GM19238 (cell line): ENCODE results near the gene ETF1.

ENCODE experiments used
- DNase-seq: peaks from one replicate; pipeline ENCODE4 v3.0.0; 2011; ENCODE audit warnings: low spot score; ENCODE audit not compliant: insufficient read length

Gene ETF1

DNA sequence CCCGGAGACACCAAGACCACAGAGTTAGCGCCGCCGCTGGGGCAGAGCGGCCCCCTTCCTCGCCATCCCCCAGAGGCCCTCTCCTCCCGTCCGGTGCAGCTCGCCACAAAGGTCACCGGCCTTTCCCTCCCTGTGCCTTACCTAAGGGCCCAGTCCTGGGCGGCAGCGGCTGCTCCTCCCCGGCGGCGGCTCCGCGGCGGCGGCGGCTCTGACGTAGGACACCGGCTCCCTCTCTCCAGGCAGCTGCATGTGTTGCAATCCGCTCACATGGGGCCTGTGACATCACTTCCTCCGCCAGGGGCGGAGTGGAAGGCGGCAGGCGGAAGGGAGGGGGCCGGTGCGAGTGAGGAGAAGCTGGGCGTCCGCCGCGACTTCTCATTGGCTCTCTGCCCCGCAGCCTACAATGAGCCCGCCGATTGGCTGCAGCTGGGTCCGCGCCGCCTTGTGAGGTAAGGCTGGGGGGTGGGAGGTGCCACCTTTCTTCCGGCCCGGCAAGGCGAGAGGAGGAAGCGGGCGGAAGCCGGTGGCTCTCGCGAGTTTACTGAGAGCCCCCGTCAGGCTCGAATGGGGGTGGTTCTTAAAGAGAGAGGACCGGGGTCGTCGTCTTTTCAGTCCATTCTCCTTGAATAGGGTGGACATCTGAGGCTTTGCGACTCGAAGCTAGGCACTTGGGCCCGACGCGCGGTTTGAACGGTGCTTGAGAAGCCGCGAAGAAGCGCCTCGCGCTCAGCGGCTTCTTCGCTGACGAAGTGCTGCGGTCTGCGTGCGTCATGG, at the start of gene ETF1:
ETF1 (minus strand) TSS at position 281 of the 774 bp plus-strand sequence. CDS start 318 bp downstream, outside the sequence.
- DNase-seq, result peak; percentile 95

DNA sequence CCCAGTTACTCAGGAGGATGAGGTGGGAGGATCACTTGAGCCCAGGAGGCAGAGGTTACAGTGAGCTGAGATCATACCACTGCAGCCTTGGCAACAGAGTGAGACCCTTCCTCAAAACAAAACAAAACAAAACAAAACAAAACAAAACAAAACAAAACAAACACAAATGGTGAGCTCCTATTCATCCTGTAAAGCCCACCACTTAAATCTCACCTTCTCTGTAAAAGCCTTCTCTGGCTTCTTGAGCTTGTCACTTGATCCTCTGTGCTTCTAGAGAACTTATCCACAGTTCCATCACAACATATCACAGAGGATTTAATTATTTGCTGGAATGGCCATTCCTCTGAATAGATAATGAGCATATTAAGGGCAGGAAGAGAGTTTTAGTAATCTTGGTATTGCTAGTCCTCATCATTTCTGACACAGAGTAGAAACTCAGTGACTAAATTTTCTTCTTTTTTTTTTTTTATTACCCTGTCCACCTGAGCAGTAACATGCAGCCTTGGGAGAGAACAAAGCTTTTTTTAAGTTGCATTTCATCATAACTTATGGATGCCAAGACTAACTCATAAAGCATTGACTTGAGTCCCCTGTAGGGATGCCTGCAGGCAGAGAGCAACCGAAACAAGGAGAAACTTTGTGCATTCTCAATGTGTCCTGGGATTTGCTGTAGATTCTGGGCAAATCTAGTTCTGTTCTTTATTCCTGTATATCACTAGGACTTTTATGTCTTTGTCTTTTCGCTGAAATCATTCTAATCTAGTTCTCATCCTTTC, 45.2 kb upstream of the ETF1 start:
- no peak for DNase-seq

DNA sequence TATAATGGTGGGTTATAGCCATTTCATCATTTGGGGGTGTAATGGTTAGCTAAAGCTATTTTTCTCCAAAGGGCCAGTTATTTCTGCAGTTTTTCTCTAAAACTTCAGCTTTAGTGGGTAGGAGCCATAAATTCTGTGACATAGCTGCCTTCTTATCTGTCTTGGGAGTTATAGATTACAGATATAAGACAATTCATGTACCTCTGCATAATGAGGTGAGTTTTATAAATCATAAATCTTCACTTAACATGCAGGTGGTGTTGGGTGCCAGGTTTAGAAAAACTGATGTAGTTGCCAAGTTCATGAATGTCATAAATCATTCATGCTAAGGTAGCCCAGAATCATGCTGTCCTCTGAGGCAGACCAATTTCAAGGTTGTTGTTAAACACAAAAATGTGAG, 42.1 kb upstream of the ETF1 start:
- DNase-seq, result no peak

DNA sequence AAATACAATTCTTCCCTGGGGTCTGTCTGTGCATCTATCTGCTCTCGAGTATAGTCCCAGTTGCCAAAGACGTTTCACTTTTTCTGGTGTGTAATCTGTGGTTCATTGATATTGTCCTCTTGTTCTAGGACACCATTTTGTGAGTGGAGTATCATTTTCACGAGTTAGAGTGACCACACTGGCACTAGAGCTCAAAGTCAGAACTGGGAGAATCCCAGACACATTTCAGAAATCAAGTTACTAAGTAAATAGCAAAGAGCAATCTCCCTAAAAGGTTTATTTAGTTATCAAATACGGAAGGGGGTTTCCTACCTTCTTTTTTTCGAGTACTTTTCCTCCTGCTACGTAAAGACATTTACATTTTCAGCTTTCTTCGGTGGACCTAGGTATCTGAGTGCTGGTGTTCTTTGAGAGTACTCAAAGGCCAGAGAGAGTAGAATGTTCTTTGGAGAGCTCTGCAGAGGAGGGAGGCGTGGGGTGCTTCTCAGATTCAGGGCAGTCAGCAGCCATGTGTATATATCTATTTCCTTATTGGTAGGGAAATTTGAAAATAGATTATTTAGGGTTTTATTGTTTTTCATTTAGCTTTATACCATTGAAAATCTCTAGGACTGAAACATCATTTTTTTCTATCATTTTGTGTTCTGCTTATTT, 41.1 kb upstream of the ETF1 start:
- no peak for DNase-seq

DNA sequence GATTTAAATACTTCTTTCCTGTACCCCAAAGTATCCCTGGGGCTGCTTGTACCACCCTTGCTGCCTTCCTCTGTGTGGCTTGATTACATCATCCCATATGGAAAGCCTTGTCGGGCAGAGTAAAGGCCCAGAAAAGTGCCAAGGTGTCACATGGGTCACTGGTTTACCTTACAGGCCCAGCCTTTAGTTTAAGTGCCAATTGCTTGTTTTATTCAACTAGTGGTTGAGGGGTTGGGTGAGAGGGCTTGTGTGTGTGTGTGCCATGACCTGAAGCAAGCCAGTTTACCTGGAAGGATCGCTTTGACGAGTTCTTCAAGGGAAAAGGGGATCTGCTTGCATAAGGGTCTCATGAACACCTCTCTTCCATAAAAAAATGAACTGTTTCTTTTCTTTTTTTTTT, 39.9 kb upstream of the ETF1 start:
- DNase-seq, result no peak

DNA sequence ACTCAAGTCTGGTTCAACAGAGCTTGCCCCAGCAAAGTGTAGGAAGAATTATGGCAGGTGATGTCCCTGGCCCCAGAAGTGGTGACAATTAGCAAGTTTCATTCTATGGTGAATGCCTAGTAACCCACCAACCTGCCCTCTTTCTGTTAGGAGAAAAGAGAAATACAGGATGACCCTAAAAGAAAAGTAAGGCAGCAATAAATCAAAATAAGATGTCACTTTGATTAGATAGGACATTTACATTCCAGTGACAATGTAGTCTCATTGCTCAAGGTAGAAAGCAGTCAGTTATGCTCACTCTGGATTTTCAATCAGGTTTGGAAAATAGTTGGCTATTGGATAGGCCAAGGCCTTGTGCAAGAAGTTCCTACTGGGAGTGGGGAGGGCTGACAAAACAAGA, 37.7 kb upstream of the ETF1 start:
- DNase-seq, result no peak

DNA sequence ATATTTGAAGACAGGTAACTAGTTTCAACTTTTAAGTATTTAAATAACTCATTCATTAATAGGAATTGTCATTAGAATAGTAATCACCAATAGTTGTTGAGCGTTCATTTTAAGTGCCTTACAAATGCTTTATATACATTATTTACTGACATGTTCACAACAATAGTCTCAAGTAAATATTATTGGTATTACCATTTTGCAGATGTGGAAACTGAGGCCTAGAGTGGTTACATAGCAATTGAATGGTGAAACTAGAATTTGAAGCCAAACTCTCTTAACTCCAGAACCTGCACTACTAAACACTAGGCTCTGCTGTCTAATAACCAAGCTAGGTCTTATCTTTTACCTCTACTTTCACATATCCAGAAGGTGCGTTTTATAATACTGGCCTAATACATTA, 37.0 kb upstream of the ETF1 start:
- no peak for DNase-seq

DNA sequence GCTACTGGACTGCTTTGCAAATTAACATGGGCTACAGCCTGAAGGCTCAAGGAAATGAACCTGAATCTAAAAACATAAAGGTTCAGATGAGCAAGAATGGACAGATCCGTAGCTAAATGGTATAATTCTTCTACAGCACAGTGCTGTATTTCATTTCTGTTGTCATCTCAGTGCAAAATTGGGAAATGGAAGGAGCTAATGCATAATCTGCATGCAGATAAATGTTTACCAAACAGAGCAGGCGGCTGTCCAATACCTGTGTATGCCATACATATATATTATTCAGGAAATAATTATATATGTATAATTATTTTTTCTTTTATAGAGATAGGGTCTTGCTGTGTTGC, 36.5 kb upstream of the ETF1 start:
- DNase-seq, result no peak

DNA sequence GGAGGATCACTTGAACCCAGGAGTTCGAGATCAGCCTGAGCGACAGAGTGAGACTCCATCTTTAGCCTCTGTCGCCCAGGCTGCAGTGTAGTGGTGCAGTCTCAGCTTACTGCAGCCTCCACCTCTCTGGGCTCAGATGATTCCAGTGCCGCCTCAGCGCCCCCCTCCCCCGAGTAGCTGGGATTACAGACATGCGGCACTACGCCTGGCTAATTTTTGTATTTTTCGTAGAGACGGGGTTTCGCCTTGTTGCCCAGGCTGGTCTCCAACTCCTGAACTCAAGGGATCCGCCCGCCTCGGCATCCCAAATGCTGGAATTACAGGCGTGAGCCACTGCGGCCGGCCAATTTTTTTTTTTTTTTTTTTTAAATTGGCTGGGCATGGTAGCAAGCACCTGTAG, 34.4 kb upstream of the ETF1 start:
- DNase-seq, result no peak

DNA sequence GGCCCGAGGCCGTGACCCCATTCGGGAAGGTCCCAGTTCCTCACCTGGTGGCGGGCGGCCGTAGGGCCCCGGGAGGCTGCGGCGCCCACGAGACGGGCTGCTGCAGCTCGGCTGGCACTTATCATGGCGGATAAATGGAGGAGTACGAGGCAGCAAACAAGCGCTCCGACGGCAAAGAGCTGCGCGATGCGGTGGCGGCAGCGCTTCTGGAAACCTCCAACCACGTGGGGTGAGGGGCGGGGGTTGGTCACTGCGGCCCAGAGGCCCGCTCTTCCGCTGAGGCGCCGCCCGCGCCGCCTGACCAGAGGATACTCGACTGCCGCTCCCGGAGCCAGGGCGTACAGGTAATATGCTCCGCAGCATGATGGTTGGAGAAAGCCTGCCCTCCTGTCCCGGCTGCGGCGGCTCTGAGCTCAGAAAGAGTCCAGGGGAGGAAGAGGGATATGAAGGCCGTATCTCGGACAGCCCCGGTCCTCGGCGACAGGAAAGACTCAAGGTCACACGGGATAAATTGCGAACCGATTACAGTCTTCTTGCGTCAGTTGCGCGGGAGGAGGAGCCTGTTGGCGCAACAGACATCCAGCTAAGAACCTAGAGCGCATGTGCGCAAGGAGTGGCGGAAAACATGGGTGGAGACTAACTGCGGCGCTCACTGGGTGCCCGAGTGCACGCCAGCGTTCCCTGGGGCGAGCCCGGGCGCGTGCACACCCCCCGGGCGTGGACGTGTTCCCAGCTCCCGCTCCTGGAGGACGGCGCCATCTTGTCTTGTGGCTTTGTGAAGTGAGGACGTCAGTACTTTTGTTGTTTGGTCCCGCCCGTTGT, 32.4 kb upstream of the ETF1 start, which contains the start of gene HSPA9:
HSPA9 (minus strand) TSS at position 208 of the 822 bp plus-strand sequence; CDS start at position 125, 83 bp downstream.
- peak; percentile 93 for DNase-seq

DNA sequence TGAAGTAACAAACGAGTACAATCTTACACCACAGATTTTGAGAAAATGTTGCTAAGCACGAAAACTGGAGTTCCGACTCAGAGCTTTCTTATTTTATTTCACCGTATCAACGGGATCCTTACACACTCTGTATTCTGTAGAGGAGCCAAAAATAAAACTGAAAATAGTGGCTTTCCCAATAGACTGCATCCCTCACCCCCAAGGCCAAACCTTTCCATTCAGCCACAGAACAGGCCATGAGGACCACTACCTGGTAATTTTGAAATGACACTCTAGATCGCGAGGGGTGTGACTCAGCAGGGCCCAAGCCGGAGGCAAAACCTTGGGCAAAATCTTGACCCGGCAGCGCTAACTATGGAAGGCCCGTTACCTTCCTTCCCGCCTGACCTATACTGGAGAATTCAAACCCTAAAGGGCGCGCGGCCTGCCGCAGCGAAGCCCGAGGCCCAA, 31.7 kb upstream of the ETF1 start:
- no peak for DNase-seq

DNA sequence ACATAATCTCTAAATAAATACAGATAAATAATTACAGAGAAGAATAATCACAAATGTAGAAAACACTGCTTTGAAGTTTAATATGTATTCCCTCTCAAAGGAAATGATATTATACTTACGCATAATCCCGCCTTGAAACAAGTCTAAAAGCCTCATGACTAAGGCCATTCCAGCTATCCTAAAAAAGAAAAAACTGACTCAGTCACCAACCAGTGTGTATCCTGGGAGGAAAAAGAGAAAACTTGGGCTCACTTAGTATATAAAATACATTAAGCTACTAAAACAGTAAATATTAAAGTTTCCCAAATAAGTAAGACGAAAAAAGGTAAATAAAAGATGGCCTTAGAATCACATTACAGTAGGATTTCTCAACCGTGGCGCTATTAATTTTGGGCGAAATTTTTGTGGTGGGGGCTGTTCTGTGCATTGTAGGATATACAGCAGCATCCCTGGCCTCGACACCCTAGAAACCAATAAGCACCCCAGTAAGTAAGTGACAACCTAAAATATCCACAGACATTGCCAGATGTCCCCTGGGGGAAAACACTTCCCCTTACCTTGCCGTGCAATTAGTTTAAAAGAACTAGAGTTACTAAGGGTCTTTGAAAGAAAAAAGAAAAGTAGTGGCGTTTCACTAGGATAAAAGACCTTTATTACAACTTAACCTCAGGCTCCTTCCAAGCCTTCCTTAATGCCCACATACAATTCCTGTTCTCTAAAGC, 31.1 kb upstream of the ETF1 start:
- no peak for DNase-seq

DNA sequence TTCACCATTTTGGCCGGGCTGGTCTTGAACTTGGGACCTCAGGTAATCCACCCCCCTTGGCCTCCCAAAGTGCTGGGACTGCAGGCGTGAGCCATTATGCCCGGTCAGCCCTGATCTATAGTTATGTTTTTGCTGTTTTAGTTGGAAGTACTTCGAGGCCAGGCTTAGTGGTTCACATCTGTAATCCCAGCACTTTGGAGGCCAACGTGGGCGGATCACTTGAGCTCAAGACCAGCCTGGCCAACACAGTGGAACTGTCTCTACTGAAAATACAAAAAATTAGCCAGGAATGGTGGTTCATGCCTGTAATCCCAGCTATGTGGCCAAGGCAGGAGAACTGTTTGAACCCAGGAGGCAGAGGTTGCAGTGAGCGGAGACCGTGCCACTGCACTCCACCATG, 30.2 kb upstream of the ETF1 start:
- no peak for DNase-seq

DNA sequence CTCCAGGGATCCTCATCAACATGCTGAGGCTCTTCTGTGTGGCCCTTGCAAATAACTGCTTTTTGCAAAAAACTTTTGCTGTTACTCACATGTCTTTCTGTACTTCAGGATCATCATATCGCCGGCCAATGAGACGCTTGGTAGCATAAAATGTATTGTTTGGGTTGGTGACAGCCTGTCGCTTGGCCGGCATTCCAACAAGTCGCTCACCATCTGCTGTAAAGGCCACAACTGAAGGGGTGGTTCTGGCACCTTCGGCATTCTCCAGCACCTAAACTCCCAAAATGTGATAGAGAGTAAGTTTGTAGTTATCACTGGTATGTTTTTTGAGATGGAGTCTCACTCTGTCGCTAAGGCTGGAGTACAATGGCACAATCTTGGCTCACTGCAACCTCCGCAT, 27.8 kb upstream of the ETF1 start:
- DNase-seq, result no peak

DNA sequence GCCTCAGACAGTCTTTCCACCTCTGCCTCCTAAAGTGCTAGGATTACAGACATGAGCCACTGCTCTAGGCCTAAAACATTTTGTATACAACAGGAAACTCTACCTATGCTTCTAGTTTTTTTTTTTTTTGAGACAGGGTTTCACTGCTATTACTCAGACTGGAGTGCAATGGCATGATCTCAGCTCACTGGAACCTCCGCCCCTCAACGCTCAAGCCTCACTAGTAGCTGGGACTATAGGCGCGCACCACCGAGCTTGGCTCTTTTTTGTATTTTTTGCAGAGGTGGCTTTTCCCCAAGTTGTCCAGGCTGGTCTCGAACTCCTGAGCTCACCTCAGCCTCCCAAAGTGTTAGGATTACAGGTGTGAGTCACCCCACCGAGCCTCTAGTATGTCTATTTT, 26.7 kb upstream of the ETF1 start:
- DNase-seq, result no peak

DNA sequence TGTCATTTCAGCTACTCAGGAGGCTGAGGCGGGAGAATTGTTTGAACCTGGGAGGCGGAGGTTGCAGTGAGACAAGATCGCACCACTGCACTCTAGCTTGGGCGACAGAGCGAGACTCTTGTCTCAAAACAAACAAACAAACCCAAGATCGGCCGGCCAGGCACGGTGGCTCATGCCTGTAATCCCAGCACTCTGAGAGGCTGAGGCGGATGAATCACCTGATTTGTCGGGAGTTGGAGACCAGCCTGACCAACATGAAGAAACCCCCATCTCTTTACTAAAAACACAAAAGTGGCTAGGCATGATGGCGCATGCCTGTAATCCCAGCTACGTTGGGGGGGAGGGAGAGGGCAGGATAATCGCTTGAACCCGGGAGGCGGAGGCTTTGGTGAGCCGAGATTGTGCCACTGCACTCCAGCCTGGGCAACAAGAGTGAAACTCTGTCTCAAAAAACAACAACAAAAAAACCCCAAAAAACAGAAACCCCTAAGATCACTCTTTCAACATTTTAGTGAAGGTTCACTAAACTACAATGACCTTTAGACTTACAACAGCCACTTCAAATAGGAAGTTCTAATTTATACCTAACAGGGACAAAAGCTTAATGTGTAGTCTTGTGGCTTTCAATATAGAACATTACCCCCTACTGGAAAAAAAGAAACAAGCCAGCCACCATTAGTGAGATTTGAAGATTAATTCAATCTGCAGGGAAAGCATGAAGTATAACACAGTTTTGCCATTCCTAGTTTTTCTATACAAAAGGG, 25.2 kb upstream of the ETF1 start:
- DNase-seq, result no peak

DNA sequence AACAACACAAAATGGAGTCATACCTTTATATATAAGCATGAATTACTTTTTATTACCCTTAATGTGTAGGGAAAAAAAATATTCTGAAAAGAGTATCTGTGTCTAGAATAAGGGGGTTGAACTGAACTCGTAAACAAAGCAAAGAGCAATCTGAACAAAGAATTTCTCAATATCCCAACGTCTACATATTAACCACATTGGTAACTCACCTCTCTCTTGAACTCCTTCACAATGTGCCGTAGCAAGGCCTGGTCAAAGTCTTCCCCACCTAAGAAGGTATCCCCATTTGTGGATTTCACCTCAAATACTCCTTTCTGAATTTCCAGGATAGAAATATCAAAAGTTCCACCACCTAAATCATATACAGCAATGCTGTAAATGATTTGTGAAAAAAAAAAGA, 23.8 kb upstream of the ETF1 start:
- DNase-seq, result no peak

DNA sequence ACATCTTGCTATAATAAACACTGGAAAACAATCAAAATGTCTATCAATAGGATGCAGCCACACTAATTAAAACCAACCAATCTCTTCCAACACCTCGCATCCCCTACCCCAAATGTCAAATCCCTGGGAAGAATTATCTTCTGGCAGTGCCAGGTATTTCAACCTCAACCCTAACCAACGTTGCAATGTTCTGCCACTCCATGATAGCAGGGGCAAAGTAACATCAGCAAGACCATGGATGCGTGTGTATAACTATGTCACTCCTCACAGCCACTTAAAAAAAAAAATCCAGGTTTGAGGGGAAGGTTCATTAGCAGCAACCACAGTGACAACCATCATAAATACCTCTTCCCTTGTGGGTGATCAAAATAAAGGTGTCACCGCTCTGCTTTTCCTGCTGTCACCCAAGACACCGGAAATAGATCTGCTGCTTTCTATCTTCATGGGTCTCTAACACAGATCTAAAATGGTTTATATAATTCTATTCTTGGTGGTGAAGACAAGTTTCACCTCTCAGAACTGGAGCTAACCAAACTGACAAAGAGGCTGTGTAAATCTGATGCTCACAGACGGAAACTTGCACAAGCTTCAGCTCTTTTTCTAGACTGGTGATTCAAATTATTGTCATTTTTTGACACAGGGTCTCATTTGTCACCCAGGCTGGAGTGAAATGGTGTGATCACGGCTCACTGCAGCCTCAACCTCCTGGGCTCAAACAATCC, 22.2 kb upstream of the ETF1 start:
- DNase-seq, result peak; percentile 5

DNA sequence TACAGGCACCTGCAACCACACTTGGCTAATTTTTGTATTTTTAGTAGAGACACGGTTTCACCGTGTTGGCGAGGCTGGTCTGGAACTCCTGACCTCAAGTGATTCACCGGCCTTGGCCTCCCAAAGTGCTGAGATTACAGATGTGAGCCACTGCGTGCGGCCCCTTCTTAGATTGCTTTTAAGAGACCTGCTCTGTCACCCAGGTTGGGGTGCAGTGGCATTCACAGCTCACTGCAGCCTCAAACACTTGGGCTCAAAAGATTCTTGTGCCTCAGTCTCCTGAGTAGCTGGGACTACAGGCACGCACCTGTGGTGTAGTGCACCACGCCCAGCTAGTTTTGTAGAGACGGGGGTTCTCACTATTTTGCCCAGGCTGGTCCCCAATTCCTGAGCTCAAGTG, 21.2 kb upstream of the ETF1 start:
- no peak for DNase-seq
